Breast epithelium (tissue), 4 donors: Measurements from ENCODE around the gene ENOX1. TPM values are rescaled to one million over a fixed set of nuclear protein-coding genes. Genes with fewer than 3 reads are reported as not detected.

Source experiments
- DNase-seq, 2 donors: peaks; one replicate each; pipeline ENCODE4 v3.0.0-alpha.2; 2019; ENCODE audit warnings: low spot score in 2 of 2
- H3K27ac ChIP-seq, 2 donors: fragments of 200-600 bp; sonication (generic) in 1 of 2; one replicate each; pipeline ENCODE4 v1.5.1; 2016 to 2019; ENCODE audit warnings: mild to moderate bottlenecking in 1 of 2
- H3K27me3 ChIP-seq, 2 donors: fragments of 200-600 bp; sonication (generic) in 1 of 2; one replicate each; pipeline versions ENCODE4 v1.5.1 to v1.6.0; 2017 to 2019; ENCODE audit warnings: control low read depth in 1 of 2, mild to moderate bottlenecking in 1 of 2
- H3K36me3 ChIP-seq: fragments of 200-600 bp; one replicate; pipeline ENCODE4 v1.5.1; 2019
- H3K4me1 ChIP-seq, 2 donors: fragments of 200-600 bp; sonication (generic); one replicate each; pipeline ENCODE4 v1.5.1; 2016 to 2019; ENCODE audit warnings: control low read depth in 1 of 2
- H3K4me3 ChIP-seq, 3 donors: fragments of 200-600 bp; sonication (generic); 1 replicate in 2 of 3; 2 replicates in 1 of 3; pipeline ENCODE4 v1.5.1; 2016 to 2019; ENCODE audit warnings: mild to moderate bottlenecking in 3 of 3, moderate library complexity in 2 of 3
- H3K9me3 ChIP-seq, 2 donors: fragments of 200-600 bp; sonication (generic) in 1 of 2; one replicate each; pipeline ENCODE4 v1.5.1; 2016 to 2019; ENCODE audit warnings: control low read depth in 1 of 2
- POLR2A ChIP-seq: fragments of 450-650 bp; IDR thresholded peaks from one replicate; pipeline ENCODE4 v1.6.1; 2016; ENCODE audit warnings: antibody characterized with exemption, mild to moderate bottlenecking, moderate library complexity
- POLR2AphosphoS5 ChIP-seq, 3 donors: sonication (generic); formaldehyde crosslinking; IDR thresholded peaks; one replicate each; pipeline ENCODE4 v1.6.1; 2017; ENCODE audit warnings: antibody characterized with exemption in 3 of 3
- intact Hi-C: fragments of 100-400 bp; cut with DNase I; formaldehyde crosslinking; loops from one replicate; pipeline ENCODE4 v1.15.1; 2023; ENCODE audit warnings: low total_unique reads
- total RNA-seq, 3 donors: library from RNA; depleted of rRNA; stranded (reverse); fragments of >200 nt; gene quantifications; one replicate each; pipeline ENCODE4 v1.1.0, GENCODE V29; 2016
- TF ChIP-seq, protein P1 (sequence below), 3 donors: fragments of 450-650 bp; IDR thresholded peaks; one replicate each; pipeline ENCODE4 v1.5.1; 2016 to 2017; ENCODE audit warnings: antibody characterized with exemption in 3 of 3, mild to moderate bottlenecking in 3 of 3, moderate library complexity in 3 of 3

ENOX1 gene
- total RNA-seq, 3 donors from 2014 or later: 1.9 to 2.3 (median 2.0) TPM

- Histone ChIP-seq H3K9me3 (no peaks in the 10 kb centered on the region), H3K36me3 (no peaks in the 10 kb centered on the region), H3K27ac (no peak overlapping the region), H3K27me3 (no peaks in the 10 kb centered on the region), H3K4me1 (no peaks in the 10 kb centered on the region), H3K4me3 (no peak overlapping the region)
- DNase-seq: no peak
- TF ChIP-seq, protein P1, sequence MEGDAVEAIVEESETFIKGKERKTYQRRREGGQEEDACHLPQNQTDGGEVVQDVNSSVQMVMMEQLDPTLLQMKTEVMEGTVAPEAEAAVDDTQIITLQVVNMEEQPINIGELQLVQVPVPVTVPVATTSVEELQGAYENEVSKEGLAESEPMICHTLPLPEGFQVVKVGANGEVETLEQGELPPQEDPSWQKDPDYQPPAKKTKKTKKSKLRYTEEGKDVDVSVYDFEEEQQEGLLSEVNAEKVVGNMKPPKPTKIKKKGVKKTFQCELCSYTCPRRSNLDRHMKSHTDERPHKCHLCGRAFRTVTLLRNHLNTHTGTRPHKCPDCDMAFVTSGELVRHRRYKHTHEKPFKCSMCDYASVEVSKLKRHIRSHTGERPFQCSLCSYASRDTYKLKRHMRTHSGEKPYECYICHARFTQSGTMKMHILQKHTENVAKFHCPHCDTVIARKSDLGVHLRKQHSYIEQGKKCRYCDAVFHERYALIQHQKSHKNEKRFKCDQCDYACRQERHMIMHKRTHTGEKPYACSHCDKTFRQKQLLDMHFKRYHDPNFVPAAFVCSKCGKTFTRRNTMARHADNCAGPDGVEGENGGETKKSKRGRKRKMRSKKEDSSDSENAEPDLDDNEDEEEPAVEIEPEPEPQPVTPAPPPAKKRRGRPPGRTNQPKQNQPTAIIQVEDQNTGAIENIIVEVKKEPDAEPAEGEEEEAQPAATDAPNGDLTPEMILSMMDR (IDR thresholded peaks at IDR 0.05): no peak
- no peak for TF ChIP-seq POLR2AphosphoS5 (IDR thresholded peaks at IDR 0.05)
- TF ChIP-seq POLR2A: no peak
- intact Hi-C loops: no loop called here
Measured at GRCh38 chr13:43445668-43446067, 341.1 kb downstream of the ENOX1 start.

- no peak overlapping the region for H3K27ac ChIP-seq
- intact Hi-C loops: no loop called here
- TF ChIP-seq, protein P1 (IDR thresholded peaks at IDR 0.05): no peak
- no peak for TF ChIP-seq POLR2A
- TF ChIP-seq POLR2AphosphoS5 (IDR thresholded peaks at IDR 0.05): no peak
- no peaks in the 10 kb centered on the region for H3K36me3 ChIP-seq
- H3K4me1 ChIP-seq: no peaks in the 10 kb centered on the region
- no peak overlapping the region for H3K4me3 ChIP-seq
- no peaks in the 10 kb centered on the region for H3K9me3 ChIP-seq
- no peaks in the 10 kb centered on the region for H3K27me3 ChIP-seq
- DNase-seq: no peak
Measured at GRCh38 chr13:43444081-43444480, 342.7 kb downstream of the ENOX1 start.

DNA sequence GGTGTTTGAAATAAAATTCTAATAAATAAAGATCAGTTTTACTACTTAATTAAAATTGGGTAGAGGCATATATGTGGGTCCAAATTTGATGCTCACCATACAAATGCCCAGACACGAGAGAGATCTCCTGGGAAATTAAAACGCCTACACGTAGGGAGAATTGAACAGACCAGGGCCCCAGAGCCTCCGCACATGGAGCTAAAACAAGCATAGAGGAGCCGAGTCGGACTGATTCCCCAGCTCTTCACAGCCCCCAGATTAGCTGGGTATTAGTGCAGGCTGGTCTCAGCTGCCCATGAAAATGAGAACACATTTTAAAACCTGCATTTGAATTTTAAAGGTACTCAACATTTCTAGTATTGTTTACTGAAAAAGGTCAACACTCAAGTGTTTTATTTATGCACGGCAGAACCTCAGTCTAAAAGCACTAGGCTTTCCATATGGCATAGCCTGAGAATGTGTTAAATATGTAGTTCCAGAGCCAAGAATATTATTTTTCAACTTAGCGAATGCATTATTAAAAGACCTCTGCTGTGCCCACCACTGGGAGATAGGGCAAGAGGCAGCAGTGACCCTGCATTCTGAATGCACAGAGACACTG, 344.8 kb downstream of the ENOX1 start:
- Histone ChIP-seq H3K9me3 (no peaks in the 10 kb centered on the region), H3K4me3 (no peak overlapping the region), H3K27ac (no peak overlapping the region), H3K27me3 (no peaks in the 10 kb centered on the region), H3K4me1 (no peaks in the 10 kb centered on the region), H3K36me3 (no peaks in the 10 kb centered on the region)
- no peak for TF ChIP-seq POLR2A
- TF ChIP-seq, protein P1 (IDR thresholded peaks at IDR 0.05): no peak
- no peak for TF ChIP-seq POLR2AphosphoS5 (IDR thresholded peaks at IDR 0.05)
- intact Hi-C loops: no loop called here
- no peak for DNase-seq

GRCh38 chr13:43441464-43441863, 345.3 kb downstream of the ENOX1 start:
- Histone ChIP-seq H3K4me1 (no peaks in the 10 kb centered on the region), H3K27me3 (no peaks in the 10 kb centered on the region), H3K9me3 (no peaks in the 10 kb centered on the region), H3K4me3 (no peak overlapping the region), H3K27ac (no peak overlapping the region), H3K36me3 (no peaks in the 10 kb centered on the region)
- intact Hi-C loops: no loop called here
- TF ChIP-seq POLR2A (no peak), POLR2AphosphoS5 (IDR thresholded peaks at IDR 0.05) (no peak)
- TF ChIP-seq, protein P1 (IDR thresholded peaks at IDR 0.05): no peak
- DNase-seq: no peak

GRCh38 chr13:43434191-43434590, 352.6 kb downstream of the ENOX1 start:
- intact Hi-C loops: no loop called here
- no peak overlapping the region for H3K27ac ChIP-seq
- no peak for TF ChIP-seq POLR2A
- TF ChIP-seq, protein P1 (IDR thresholded peaks at IDR 0.05): no peak

More at GRCh38 chr13:43434191-43434590, 352.6 kb downstream of the ENOX1 start:
- no peak overlapping the region for H3K4me3 ChIP-seq
- H3K9me3 ChIP-seq: no peaks in the 10 kb centered on the region
- no peaks in the 10 kb centered on the region for H3K27me3 ChIP-seq
- no peaks in the 10 kb centered on the region for H3K4me1 ChIP-seq
- H3K36me3 ChIP-seq: no peaks in the 10 kb centered on the region
- no peak for DNase-seq
